IMR-90 (cell line): Measurements from ENCODE around the gene DUSP11. TPM values are rescaled to one million over a fixed set of nuclear protein-coding genes. Genes with fewer than 3 reads are reported as not detected.
"Not testable (repeated sequence)": the region's sequence is repeated elsewhere in the genome, so short reads cannot be mapped to it uniquely, and the experiment has no call there.

ENCODE experiments used
- ATAC-seq: fragments of 200-7000 bp; cut with Tn5 transposase; 2 replicates; pipeline ENCODE4 v1.9.1; 2020; ENCODE audit warnings: low read depth, mild to moderate bottlenecking, moderate library complexity
- BruUV-seq: library from RNA; stranded (reverse); fragments of 400-500 nt; replicated peaks from 2 replicates; lab custom pipeline; 2021; lab: Mats Ljungman, UMichigan
- CTCF ChIA-PET: fragments of 300-600 bp; formaldehyde crosslinking; extraction: SDS; loops from one replicate; lab custom pipeline; 2021; ENCODE audit warnings: antibody characterized with exemption; lab: Yijun Ruan, JAX
- POLR2A ChIA-PET: fragments of 300-600 bp; sonication (Branson Sonifier 250); formaldehyde crosslinking; loops from one replicate; lab custom pipeline; 2022; ENCODE audit warnings: antibody characterized with exemption; ENCODE audit not compliant: unreplicated experiment; lab: Charles Lee
- DNase-seq: peaks from one replicate; pipeline ENCODE4 v3.0.0; 2013
- H2AFZ ChIP-seq: replicated peaks from 2 replicates; pipeline ENCODE3; 2013; ENCODE audit warnings: low read length, mild to moderate bottlenecking; ENCODE audit not compliant: poor library complexity
- H2AK5ac ChIP-seq: 2 replicates; pipeline ENCODE4 v1.6.1; 2013; ENCODE audit warnings: low read depth, low read length, inconsistent platforms
- H2AK9ac ChIP-seq: replicated peaks from 2 replicates; pipeline ENCODE3; 2013; ENCODE audit warnings: mild to moderate bottlenecking, low read depth, low read length, moderate library complexity; ENCODE audit not compliant: poor library complexity
- H2BK120ac ChIP-seq: 2 replicates; pipeline ENCODE4 v1.6.1; 2013; ENCODE audit warnings: low read depth, low read length, inconsistent platforms
- H2BK15ac ChIP-seq: 3 replicates; pipeline ENCODE4 v1.6.1; 2013; ENCODE audit warnings: low read depth, low read length, inconsistent platforms
- H2BK20ac ChIP-seq: 2 replicates; pipeline ENCODE4 v1.6.1; 2013; ENCODE audit warnings: low read depth, mild to moderate bottlenecking, inconsistent platforms, low read length, moderate library complexity
- H2BK5ac ChIP-seq: 2 replicates; pipeline ENCODE4 v1.6.1; 2013; ENCODE audit warnings: mild to moderate bottlenecking, low read depth, low read length, inconsistent platforms; ENCODE audit not compliant: poor library complexity, severe bottlenecking
- H3K14ac ChIP-seq: replicated peaks from 2 replicates; pipeline ENCODE4 v1.6.1; 2013; ENCODE audit warnings: low read depth, low read length, inconsistent platforms
- H3K18ac ChIP-seq: 2 replicates; pipeline ENCODE4 v1.6.1; 2013; ENCODE audit warnings: low read depth, low read length, control low read depth
- H3K23ac ChIP-seq: 2 replicates; pipeline ENCODE4 v1.6.1; 2013; ENCODE audit warnings: low read depth, low read length, inconsistent platforms
- H3K27ac ChIP-seq: 2 replicates; pipeline ENCODE4 v1.5.1; 2013; ENCODE audit warnings: mild to moderate bottlenecking, control low read depth, low read length; ENCODE audit not compliant: insufficient read depth
- H3K27me3 ChIP-seq: 2 replicates; pipeline ENCODE4 v1.6.1; 2013; ENCODE audit warnings: low read length; ENCODE audit not compliant: control insufficient read depth, insufficient read depth
- H3K36me3 ChIP-seq: 2 replicates; pipeline ENCODE4 v1.6.1; 2013; ENCODE audit warnings: low read length, mixed read lengths; ENCODE audit not compliant: control insufficient read depth, insufficient read depth
- H3K4ac ChIP-seq: 2 replicates; pipeline ENCODE4 v1.6.1; 2013; ENCODE audit warnings: low read depth, low read length, inconsistent platforms
- H3K4me1 ChIP-seq: 2 replicates; pipeline ENCODE4 v1.6.1; 2013; ENCODE audit warnings: low read length, mixed read lengths; ENCODE audit not compliant: control insufficient read depth, insufficient read depth
- H3K4me2 ChIP-seq: 2 replicates; pipeline ENCODE4 v1.6.1; 2013; ENCODE audit warnings: low read depth, mild to moderate bottlenecking, control low read depth, low read length, moderate library complexity
- H3K4me3 ChIP-seq: 2 replicates; pipeline ENCODE4 v1.5.1; 2013; ENCODE audit warnings: low read depth, mild to moderate bottlenecking, control low read depth, low read length, moderate library complexity; ENCODE audit not compliant: insufficient read depth
- H3K56ac ChIP-seq: 2 replicates; pipeline ENCODE4 v1.6.1; 2013; ENCODE audit warnings: low read length, inconsistent platforms; ENCODE audit not compliant: insufficient read depth; ENCODE audit errors: extremely low read depth
- H3K79me1 ChIP-seq, 2 experiments: 2 replicates each; pipeline ENCODE4 v1.6.1; 2013; ENCODE audit warnings: low read length in 2 of 2, inconsistent platforms in 1 of 2, low read depth in 1 of 2
- H3K9ac ChIP-seq: 2 replicates; pipeline ENCODE4 v1.6.1; 2013; ENCODE audit warnings: low read depth, low read length, control low read depth
- H3K9me1 ChIP-seq: 2 replicates; pipeline ENCODE4 v1.6.1; 2013; ENCODE audit warnings: low read length, inconsistent platforms; ENCODE audit not compliant: insufficient read depth
- H3K9me3 ChIP-seq: 2 replicates; pipeline ENCODE4 v1.6.1; 2013; ENCODE audit warnings: low read length; ENCODE audit not compliant: control insufficient read depth, insufficient read depth
- H4K20me1 ChIP-seq: 2 replicates; pipeline ENCODE4 v1.6.1; 2013; ENCODE audit warnings: low read length, inconsistent platforms; ENCODE audit not compliant: insufficient read depth
- H4K5ac ChIP-seq: 2 replicates; pipeline ENCODE4 v1.6.1; 2013; ENCODE audit warnings: mild to moderate bottlenecking, low read depth, low read length, control low read depth
- H4K8ac ChIP-seq, 2 experiments: 2 replicates each; pipeline ENCODE4 v1.6.1; 2013; ENCODE audit warnings: low read depth in 2 of 2, low read length in 2 of 2, control low read depth in 1 of 2, inconsistent platforms in 1 of 2
- H4K91ac ChIP-seq: 2 replicates; pipeline ENCODE4 v1.6.1; 2013; ENCODE audit warnings: low read depth, low read length, inconsistent platforms; ENCODE audit not compliant: insufficient read depth
- WGBS, 2 experiments: methylation state at CpG; one replicate each; pipeline versions ENCODE4 v1.1.5 to v1.1.7; 2013; ENCODE audit warnings: missing lambda C conversion rate in 2 of 2; ENCODE audit not compliant: insufficient read length in 1 of 2; ENCODE audit errors: extremely low coverage in 2 of 2; 5-methylcytosine and 5-hydroxymethylcytosine counted together
- dilution Hi-C: fragments of 300-500 bp; cut with HindIII; formaldehyde crosslinking; loops from one replicate; pipeline ENCODE4 v1.14.3; 2018; ENCODE audit warnings: low sequenced_read_pairs; ENCODE audit not compliant: unreplicated experiment
- in situ Hi-C: fragments of 300-500 bp; cut with MboI; formaldehyde crosslinking; loops from 3 replicates; pipeline ENCODE4 v1.14.3; 2019; ENCODE audit warnings: low sequenced_read_pairs, inconsistent platforms, mixed read lengths
- intact Hi-C: fragments of 100-400 bp; cut with micrococcal nuclease; formaldehyde crosslinking; loops from 2 replicates; pipeline ENCODE4 v1.10.0; 2022
- polyA plus RNA-seq, 3 experiments: library from polyadenylated mRNA; depleted of rRNA; stranded (reverse); fragments of >200 nt; gene quantifications; 2 replicates each; pipeline ENCODE4 v1.2.3, GENCODE V29; 2012; ENCODE audit warnings: low replicate concordance in 1 of 3
- total RNA-seq: library from RNA; depleted of rRNA; stranded (reverse); fragments of >200 nt; gene quantifications from 2 replicates; pipeline ENCODE4 v1.2.3, GENCODE V29; 2012

The DUSP11 gene
- total and polyA plus RNA-seq, 2 of the 4 experiments (the other 2 are of a cell fraction) = 22.4 to 25.6 TPM

GRCh38 chr2:73783402-73783801, 3.5 kb upstream of the DUSP11 start:
- H4K20me1 ChIP-seq, H2BK5ac ChIP-seq, H3K4me3 ChIP-seq, H2AK5ac ChIP-seq, ATAC-seq, DNase-seq, H3K4me1 ChIP-seq, H3K4me2 ChIP-seq, BruUV-seq, H3K27me3 ChIP-seq, H2AFZ ChIP-seq, intact Hi-C loops, H3K56ac ChIP-seq, H2AK9ac ChIP-seq, H4K5ac ChIP-seq, dilution Hi-C loops, H3K4ac ChIP-seq, H4K91ac ChIP-seq, H3K23ac ChIP-seq, H2BK15ac ChIP-seq, CTCF ChIA-PET, H2BK20ac ChIP-seq, POLR2A ChIA-PET, H3K9me3 ChIP-seq, H3K14ac ChIP-seq, H3K9me1 ChIP-seq, H3K18ac ChIP-seq, H2BK120ac ChIP-seq, H4K8ac ChIP-seq, H3K27ac ChIP-seq, in situ Hi-C loops, H3K36me3 ChIP-seq, H3K9ac ChIP-seq: not testable (repeated sequence)
- peaks cover 7 to 13% of the 10 kb centered on the region in 2 experiments; a peak in 2 of 4 replicates for H3K79me1 ChIP-seq
- WGBS, 2 experiments = no CpG with 5 or more reads among the region's 15 CpGs
